GM20000 (cell line): Measurements from ENCODE around the gene WDR6.

Experiments used
- DNase-seq: peaks from one replicate; pipeline ENCODE4 v3.0.0; 2012; ENCODE audit warnings: low spot score
- TF ChIP-seq, protein P1 (sequence below): IDR thresholded peaks from 2 replicates; pipeline ENCODE4 v1.5.1; 2012; ENCODE audit warnings: mild to moderate bottlenecking, control low read depth; ENCODE audit errors: extremely low read depth, missing control alignments

Gene WDR6

DNA sequence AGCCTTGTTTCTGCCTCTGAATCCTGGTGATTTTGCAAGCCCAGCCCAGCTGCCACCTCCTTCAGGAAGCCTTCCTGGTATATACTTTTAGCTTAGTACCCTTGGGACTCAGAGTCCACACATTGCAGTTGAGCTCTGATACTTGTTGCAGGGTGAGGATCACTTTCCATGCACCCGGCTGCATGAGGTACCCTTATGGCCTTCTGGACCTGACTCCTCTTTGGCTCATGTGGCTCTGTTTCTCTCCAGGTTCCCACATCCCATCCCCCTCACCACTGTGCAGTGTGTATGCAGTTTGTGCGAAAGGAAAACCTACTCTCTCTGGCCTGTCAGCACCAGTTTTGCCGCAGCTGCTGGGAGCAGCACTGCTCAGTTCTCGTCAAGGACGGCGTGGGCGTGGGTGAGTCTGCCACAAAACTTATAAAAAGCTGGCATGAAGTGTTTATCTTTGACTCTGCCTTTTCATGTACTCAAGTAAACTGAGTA is 40.3 kb upstream of the WDR6 start:
- TF ChIP-seq, protein P1, sequence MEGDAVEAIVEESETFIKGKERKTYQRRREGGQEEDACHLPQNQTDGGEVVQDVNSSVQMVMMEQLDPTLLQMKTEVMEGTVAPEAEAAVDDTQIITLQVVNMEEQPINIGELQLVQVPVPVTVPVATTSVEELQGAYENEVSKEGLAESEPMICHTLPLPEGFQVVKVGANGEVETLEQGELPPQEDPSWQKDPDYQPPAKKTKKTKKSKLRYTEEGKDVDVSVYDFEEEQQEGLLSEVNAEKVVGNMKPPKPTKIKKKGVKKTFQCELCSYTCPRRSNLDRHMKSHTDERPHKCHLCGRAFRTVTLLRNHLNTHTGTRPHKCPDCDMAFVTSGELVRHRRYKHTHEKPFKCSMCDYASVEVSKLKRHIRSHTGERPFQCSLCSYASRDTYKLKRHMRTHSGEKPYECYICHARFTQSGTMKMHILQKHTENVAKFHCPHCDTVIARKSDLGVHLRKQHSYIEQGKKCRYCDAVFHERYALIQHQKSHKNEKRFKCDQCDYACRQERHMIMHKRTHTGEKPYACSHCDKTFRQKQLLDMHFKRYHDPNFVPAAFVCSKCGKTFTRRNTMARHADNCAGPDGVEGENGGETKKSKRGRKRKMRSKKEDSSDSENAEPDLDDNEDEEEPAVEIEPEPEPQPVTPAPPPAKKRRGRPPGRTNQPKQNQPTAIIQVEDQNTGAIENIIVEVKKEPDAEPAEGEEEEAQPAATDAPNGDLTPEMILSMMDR, result no peak
- DNase-seq, result no peak

- no peak for DNase-seq
- TF ChIP-seq, protein P1, result no peak
Measured at GRCh38 chr3:48970586-48970985, 36.6 kb upstream of the WDR6 start.

DNA sequence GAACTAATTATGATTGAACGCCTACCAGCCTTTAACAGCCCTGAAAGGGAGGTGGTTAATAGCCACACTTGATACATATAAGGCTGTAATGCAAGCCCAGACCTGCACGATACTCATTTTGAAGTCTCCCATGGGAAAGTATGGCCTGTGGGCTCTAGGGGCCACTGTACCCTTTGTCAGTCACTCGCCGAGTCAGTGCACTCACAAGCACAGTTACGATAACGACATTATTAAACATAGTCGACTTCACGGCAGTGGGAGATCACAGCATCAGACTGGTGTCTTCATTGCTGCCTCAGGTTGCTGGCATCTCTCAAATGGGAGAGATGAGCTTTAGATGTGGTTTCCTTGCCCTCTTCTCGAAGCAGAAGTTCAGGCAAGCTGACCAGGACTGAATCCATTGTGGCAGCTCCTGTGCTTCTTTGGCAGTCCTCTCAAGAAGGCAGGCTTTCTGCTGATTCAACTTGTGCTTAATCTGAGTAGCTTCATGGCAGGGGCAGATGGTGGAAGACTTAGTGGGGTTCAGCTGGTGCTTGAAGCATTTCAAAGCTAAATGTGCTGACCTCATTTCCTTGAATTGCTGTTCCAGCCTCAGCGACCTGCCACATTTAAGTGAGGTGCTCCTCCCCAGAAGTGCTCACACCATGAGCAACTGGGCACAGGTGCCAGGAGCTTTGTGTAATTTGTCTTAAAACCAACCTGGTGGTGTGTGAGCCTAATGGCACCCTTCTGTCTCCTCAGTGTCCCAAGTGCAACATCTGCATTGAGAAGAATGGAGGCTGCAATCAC is 32.9 kb upstream of the WDR6 start:
- DNase-seq, result no peak
- TF ChIP-seq, protein P1, result no peak

GRCh38 chr3:48979451-48979850 is 27.7 kb upstream of the WDR6 start:
- TF ChIP-seq, protein P1, result no peak
- no peak for DNase-seq

DNA sequence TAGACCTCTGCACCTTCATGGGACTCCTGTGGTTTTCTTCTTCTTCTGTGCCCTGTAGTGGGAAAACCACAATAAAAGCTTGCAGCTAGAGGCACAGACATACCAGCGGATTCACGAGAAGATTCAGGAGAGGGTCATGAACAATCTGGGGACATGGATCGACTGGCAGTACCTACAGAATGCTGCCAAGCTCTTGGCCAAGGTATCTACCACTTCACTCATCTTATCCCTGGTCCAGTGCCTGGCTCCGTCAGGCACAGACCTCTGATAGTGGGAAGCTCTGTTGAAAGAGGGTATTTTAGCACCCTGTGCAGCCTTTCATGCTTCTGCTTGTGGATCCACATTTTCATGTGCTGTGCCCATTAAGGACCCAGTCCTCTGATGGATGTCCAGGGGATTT is 26.9 kb upstream of the WDR6 start:
- TF ChIP-seq, protein P1, result no peak
- DNase-seq, result no peak

- DNase-seq, result no peak
- TF ChIP-seq, protein P1, result no peak
Measured at GRCh38 chr3:48982016-48982415, 25.2 kb upstream of the WDR6 start.

DNA sequence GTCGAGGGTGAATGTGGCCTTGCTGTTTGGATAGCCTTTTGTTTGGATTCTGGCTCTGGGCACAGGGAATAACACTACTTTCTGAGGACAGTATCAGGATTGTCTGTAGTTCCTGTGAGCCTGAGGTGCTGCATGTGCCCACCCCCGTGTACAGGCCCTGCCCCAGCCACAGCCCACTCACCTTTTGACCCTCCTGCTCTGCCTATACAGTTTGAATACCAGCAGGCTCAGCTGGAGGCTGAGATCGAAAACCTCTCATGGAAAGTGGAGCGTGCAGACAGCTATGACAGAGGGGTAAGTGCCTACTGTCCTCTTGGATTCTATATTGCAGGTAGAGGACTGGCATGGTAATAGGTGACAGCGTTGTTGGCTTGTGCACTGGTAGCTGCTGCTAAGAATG is 24.5 kb upstream of the WDR6 start:
- TF ChIP-seq, protein P1, result no peak

More for the DNA sequence above, 24.5 kb upstream of the WDR6 start:
- DNase-seq, result no peak
